Esophagus muscularis mucosa (tissue), 4 donors: ENCODE data around the gene NACAD.

Experiments
- EP300 ChIP-seq: sonication (generic); formaldehyde crosslinking; IDR thresholded peaks from one replicate; pipeline ENCODE4 v1.6.1; 2017; ENCODE audit warnings: antibody characterized with exemption
- POLR2A ChIP-seq: fragments of 450-650 bp; IDR thresholded peaks from one replicate; pipeline ENCODE4 v1.6.1; 2017; ENCODE audit warnings: antibody characterized with exemption, moderate library complexity, mild to moderate bottlenecking, low read depth
- TF ChIP-seq, protein P1 (sequence below), 3 experiments: fragments of 200-600 bp in 2 of 3; fragments of 450-650 bp in 1 of 3; sonication (generic) in 2 of 3; IDR thresholded peaks; one replicate each; pipeline ENCODE4 v1.5.1; 2017 to 2019; ENCODE audit warnings: antibody characterized with exemption in 3 of 3, mild to moderate bottlenecking in 2 of 3, moderate library complexity in 1 of 3

- TF ChIP-seq, protein P1, sequence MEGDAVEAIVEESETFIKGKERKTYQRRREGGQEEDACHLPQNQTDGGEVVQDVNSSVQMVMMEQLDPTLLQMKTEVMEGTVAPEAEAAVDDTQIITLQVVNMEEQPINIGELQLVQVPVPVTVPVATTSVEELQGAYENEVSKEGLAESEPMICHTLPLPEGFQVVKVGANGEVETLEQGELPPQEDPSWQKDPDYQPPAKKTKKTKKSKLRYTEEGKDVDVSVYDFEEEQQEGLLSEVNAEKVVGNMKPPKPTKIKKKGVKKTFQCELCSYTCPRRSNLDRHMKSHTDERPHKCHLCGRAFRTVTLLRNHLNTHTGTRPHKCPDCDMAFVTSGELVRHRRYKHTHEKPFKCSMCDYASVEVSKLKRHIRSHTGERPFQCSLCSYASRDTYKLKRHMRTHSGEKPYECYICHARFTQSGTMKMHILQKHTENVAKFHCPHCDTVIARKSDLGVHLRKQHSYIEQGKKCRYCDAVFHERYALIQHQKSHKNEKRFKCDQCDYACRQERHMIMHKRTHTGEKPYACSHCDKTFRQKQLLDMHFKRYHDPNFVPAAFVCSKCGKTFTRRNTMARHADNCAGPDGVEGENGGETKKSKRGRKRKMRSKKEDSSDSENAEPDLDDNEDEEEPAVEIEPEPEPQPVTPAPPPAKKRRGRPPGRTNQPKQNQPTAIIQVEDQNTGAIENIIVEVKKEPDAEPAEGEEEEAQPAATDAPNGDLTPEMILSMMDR (IDR thresholded peaks at IDR 0.05): no peak
- TF ChIP-seq EP300 (no peak), POLR2A (no peak)
Measured at GRCh38 chr7:45031829-45032228, 56.9 kb downstream of the NACAD start.
